ENCODE results near the gene CFAP141. TPM values are rescaled to one million over a fixed set of nuclear protein-coding genes. Genes with fewer than 3 reads are reported as not detected.
A peak's percentile ranks its signal among the peaks of the same experiment; 100 is the strongest.

CFAP141 gene
- total and polyA plus RNA-seq, 2 of the 4 experiments (the other 2 are of a cell fraction), result not detected

DNA sequence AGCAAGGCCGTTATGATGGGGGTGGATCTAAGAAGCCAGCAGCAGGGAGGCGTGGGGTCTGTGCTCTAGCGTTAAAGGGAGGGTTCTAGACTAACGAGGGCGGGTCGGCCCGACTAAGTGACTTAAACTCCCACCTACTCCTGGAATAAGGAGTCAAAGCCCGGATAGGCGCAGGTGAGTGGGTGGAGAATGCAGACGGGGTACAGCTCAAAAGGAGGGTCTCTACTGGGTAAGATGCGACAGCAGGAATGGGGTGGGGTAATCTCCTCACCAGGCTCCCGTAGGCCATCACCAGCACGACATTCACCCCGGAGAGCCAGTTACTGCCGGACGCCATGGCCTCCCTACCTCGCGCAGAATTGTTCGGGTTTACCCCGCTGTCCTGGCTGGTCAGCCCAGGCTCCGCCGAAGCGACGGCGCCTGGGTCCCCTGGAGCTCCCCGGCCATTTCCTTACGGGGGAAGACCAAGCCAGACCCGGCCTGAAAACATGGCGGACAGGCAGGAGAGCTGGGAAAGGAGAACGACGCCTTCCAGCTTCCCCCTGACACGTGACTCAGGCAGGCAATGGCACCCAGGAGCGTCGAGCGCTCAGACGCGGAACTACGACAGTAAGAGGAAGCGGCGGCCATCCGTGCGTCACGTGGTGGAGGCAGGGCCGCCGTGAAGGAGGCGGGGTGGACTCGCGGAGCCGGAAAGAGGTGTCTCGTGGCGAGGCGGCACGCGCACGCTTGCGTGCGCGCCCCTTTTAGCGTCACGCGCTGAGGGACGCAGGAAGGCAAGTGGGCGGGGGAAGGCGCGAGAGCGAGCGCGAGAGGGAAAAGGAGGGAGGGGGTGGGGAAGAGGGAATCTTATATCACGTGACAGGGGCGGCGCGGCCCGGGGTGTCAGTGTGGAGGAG is 14.2 kb upstream of the CFAP141 start, which contains the start of gene UBAP2L:
Gene UBAP2L, plus strand, starts transcription at position 885 of the 899 bp plus-strand sequence. CDS start 4,169 bp downstream, outside the sequence.
- peak within 1 kb of the TSS; percentile 97 for H3K4ac ChIP-seq (ENCODE audit: low read depth, low read length)
- POLR2A ChIA-PET (ENCODE audit: unreplicated experiment), result interaction anchor here (0.6 kb wide), 1 partner anchor 28 kb away, joined by 3 read pairs; the partner anchor contains the start of gene TPM3
- H3K4me2 ChIP-seq (ENCODE audit: low read depth, low read length), result peak within 1 kb of the TSS; percentile 98
- H2BK5ac ChIP-seq (ENCODE audit: low read depth, low read length, poor library complexity, severe bottlenecking), result peak within 1 kb of the TSS; percentile 98
- peak within 1 kb of the TSS; percentile 94 for H3K4me3 ChIP-seq (ENCODE audit: insufficient read depth, low read depth, low read length)
- peak within 1 kb of the TSS; percentile 92 for H4K5ac ChIP-seq (ENCODE audit: low read depth, low read length)
- intact Hi-C loops (cut with micrococcal nuclease), result loop anchor here (5.0 kb wide), 1 partner anchor 37 kb away; no protein-coding TSS in a partner anchor
- no peaks in the 10 kb centered on the region for H3K27me3 ChIP-seq (ENCODE audit: control insufficient read depth, insufficient read depth, low read length)
- peak within 1 kb of the TSS; percentile 88 for H3K18ac ChIP-seq (ENCODE audit: low read depth, low read length)
- ATAC-seq (ENCODE audit: low read depth) (peak; percentile 91), DNase-seq (peak; percentile 99)
- H2AK9ac ChIP-seq (replicated peaks; ENCODE audit: low read depth, low read length, poor library complexity), result peak within 1 kb of the TSS; percentile 99
- no peak within 1 kb of the TSS for H2BK20ac ChIP-seq (ENCODE audit: low read depth, low read length)
- H2BK15ac ChIP-seq (ENCODE audit: low read depth, low read length), result peak within 1 kb of the TSS; percentile 57; the same call in 2 of the 3 replicates
- H3K9me3 ChIP-seq (ENCODE audit: control insufficient read depth, insufficient read depth, low read length), result no peaks in the 10 kb centered on the region
- H2AK5ac ChIP-seq (ENCODE audit: low read depth, low read length), result peak within 1 kb of the TSS; percentile 98
- H3K56ac ChIP-seq (ENCODE audit: extremely low read depth, insufficient read depth, low read length), result peak within 1 kb of the TSS; percentile 97
- CTCF ChIA-PET, result interaction anchor here (0.6 to 1.1 kb wide), 2 partner anchors 18 to 559 kb away, joined by 3 read pairs; no protein-coding TSS in a partner anchor
- TF ChIP-seq, protein P1, sequence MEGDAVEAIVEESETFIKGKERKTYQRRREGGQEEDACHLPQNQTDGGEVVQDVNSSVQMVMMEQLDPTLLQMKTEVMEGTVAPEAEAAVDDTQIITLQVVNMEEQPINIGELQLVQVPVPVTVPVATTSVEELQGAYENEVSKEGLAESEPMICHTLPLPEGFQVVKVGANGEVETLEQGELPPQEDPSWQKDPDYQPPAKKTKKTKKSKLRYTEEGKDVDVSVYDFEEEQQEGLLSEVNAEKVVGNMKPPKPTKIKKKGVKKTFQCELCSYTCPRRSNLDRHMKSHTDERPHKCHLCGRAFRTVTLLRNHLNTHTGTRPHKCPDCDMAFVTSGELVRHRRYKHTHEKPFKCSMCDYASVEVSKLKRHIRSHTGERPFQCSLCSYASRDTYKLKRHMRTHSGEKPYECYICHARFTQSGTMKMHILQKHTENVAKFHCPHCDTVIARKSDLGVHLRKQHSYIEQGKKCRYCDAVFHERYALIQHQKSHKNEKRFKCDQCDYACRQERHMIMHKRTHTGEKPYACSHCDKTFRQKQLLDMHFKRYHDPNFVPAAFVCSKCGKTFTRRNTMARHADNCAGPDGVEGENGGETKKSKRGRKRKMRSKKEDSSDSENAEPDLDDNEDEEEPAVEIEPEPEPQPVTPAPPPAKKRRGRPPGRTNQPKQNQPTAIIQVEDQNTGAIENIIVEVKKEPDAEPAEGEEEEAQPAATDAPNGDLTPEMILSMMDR (conservative IDR thresholded peaks at IDR 0.05; ENCODE audit: low read depth, low read length), result no peak
- TF ChIP-seq USF2 (IDR thresholded peaks at IDR 0.05; ENCODE audit: low read depth, low read length), result peak; percentile 98
- peak; percentile 97 for TF ChIP-seq BHLHE40 (IDR thresholded peaks at IDR 0.05; ENCODE audit: low read depth, low read length)
- no peak for TF ChIP-seq SMC3 (IDR thresholded peaks at IDR 0.05; ENCODE audit: low read depth, low read length)
- TF ChIP-seq CEBPB (IDR thresholded peaks at IDR 0.05; ENCODE audit: low read depth, low read length), result no peak
- peak; percentile 56; the same call in 1 of the 2 replicates for TF ChIP-seq FOS (IDR thresholded peaks at IDR 0.05; ENCODE audit: low read depth, low read length)
- TF ChIP-seq NFE2L2 (IDR thresholded peaks at IDR 0.05; ENCODE audit: low read depth, low read length), result no peak
- TF ChIP-seq MXI1 (IDR thresholded peaks at IDR 0.05; ENCODE audit: borderline replicate concordance, low read depth, low read length), result peak; percentile 92
- TF ChIP-seq ELK1 (IDR thresholded peaks at IDR 0.05; ENCODE audit: borderline replicate concordance, low read depth, low read length), result no peak
- peak; percentile 65; the same call in 1 of the 2 replicates for TF ChIP-seq CHD1 (IDR thresholded peaks at IDR 0.05; ENCODE audit: low read depth, low read length)
- peak; percentile 95 for TF ChIP-seq MAZ (IDR thresholded peaks at IDR 0.05; ENCODE audit: borderline replicate concordance, low read depth, low read length)
- TF ChIP-seq POLR2A (IDR thresholded peaks at IDR 0.05; ENCODE audit: low read depth, low read length), result peak; percentile 91
- peak within 1 kb of the TSS; percentile 95 for H2AFZ ChIP-seq (replicated peaks; ENCODE audit: low read length, poor library complexity)
- peaks cover 17% of the 10 kb centered on the region for H3K36me3 ChIP-seq (ENCODE audit: control insufficient read depth, insufficient read depth, low read length)
- no peaks in the 10 kb centered on the region; the same call in 1 of the 2 replicates for H3K4me1 ChIP-seq (ENCODE audit: control insufficient read depth, insufficient read depth, low read length)
- H4K91ac ChIP-seq (ENCODE audit: insufficient read depth, low read depth, low read length), result peak within 1 kb of the TSS; percentile 95
- 0% methylated on average over 13 of the region's 73 CpGs; no CpG with 5 or more reads in 1 of the 2 experiments for WGBS, 2 experiments (ENCODE audit: extremely low coverage in 2 of 2, insufficient read length in 1 of 2)
- TSS peak; percentile 73 for BruUV-seq (replicated peaks)
- peak within 1 kb of the TSS; percentile 98 for H3K27ac ChIP-seq (ENCODE audit: insufficient read depth, low read length)
- H4K20me1 ChIP-seq (ENCODE audit: insufficient read depth, low read length), result peaks cover 34% of the 10 kb centered on the region
- peak within 1 kb of the TSS; percentile 99 for H3K9ac ChIP-seq (ENCODE audit: low read depth, low read length)
- peaks cover 19 to 57% of the 10 kb centered on the region in 2 experiments for H3K79me1 ChIP-seq (ENCODE audit: low read depth in 1 of 2, low read length in 2 of 2)
- H3K23ac ChIP-seq (ENCODE audit: low read depth, low read length), result peak within 1 kb of the TSS; percentile 95
- dilution Hi-C loops (cut with HindIII; ENCODE audit: low sequenced_read_pairs, unreplicated experiment), result no loop called here
- 0 out of 2 replicates have a peak, but pooled peaks cover 2% of the 10 kb centered on the region for H3K9me1 ChIP-seq (ENCODE audit: insufficient read depth, low read length)
- H2BK120ac ChIP-seq (ENCODE audit: low read depth, low read length), result peak within 1 kb of the TSS; percentile 52
- in situ Hi-C loops (cut with MboI; ENCODE audit: low sequenced_read_pairs), result no loop called here
- peak within 1 kb of the TSS; percentile 95 to 98 for H4K8ac ChIP-seq (ENCODE audit: low read depth in 2 of 2, low read length in 2 of 2)
- H3K14ac ChIP-seq (replicated peaks; ENCODE audit: low read depth, low read length), result peak within 1 kb of the TSS; percentile 99
